ENCODE results near the gene ASPHD1.
A peak's percentile ranks its signal among the peaks of the same experiment; 100 is the strongest.
"Not testable (repeated sequence)": the region's sequence is repeated elsewhere in the genome, so short reads cannot be mapped to it uniquely, and the experiment has no call there.

The ASPHD1 gene

DNA sequence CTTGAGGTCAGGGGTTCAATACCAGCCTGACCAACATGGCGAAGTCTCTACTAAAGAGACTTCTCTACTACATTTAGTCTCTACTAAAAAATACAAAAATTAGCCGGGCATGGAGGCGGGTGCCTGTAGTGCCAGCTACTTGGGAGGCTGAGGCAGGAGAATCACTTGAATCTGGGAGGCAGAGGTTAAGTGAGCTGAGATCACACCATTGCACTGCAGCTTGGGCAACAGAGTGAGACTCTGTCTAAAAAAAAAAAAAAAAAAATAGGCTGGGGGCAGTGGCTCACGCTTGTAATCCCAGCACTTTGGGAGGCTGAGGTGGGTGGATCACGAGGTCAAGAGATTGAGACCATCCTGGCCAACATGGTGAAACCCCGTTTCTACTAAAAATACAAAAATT, 9.6 kb downstream of the ASPHD1 start:
- DNase-seq = not testable (repeated sequence)

DNA sequence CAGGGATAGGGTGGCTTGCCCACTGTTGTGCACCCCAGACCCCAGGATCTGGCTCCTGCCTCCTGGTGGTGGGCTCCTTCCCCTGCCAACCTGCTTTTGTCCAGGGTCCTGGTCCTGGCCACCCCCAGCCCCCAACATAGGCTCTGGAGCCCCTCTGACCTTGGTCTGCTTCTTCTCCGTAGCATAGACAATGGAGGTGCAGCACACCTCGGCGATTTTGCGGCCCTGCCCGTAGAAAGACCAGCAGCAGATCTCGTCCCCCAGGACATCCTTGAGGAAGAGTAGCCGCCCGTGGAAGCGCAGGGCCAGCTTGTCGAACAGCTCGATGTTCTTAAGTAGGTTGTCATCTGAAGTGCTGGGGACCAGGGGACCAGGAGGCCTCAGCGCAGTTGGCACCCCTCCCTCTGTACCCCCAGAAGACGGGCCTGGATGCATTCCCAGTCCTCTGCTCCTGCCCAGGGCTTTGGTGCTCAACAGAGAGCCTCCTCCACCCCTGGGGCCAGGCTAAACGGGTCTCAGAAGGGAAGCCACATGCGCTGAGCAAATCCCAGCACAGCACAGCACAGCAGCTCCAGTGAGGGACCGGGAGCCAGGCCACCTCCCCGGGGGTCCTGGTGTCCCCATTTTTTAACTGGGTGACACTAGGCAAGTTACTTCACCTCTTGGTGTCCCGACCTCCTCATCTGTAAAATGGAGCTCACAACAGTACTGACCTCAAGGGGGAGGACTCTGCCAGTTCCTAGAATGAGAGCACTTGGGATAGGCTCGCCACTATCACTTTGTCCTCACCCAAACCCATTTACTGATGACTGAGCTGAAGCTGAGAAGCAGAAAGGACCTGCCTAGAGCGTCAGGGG, 10.8 kb downstream of the ASPHD1 start:
- no peak for DNase-seq

DNA sequence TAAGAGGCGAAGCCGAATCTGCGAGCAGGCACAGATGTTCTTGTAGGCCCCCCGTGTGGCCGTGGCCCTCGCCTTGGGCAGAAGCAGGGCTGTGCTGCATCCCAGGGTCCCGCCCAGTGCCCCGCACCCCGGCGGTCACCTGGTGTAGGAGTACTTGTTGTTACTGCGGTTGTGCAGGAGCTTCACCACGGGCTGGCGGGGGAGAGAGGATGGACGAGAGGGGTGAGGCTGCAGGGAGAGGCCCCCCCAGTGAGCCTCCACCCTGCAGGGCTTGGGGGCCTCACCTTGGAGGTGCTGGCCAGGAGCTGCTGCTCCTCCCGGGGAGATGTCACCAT, 11.4 kb downstream of the ASPHD1 start:
- DNase-seq = no peak

DNA sequence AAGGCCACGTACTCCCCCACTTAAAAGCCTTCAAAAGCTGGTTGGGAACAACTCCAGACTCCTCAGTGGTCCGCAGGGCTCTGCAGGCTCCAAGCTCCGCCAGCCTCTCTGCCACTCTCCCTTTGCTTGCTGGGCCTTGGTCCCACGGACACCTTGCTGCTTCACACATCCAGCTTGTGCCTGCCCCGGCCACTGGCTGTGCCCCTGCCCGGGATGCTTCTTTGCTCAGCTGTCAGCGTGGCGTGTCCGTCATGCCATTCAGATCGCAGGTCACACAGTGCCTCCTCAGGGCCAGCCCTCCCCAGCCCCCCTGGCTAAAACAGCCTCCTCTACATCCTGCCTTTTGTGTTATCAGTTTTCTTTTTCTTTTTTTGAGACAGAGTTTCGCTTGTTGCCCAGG, 11.8 kb downstream of the ASPHD1 start:
- DNase-seq = no peak

DNA sequence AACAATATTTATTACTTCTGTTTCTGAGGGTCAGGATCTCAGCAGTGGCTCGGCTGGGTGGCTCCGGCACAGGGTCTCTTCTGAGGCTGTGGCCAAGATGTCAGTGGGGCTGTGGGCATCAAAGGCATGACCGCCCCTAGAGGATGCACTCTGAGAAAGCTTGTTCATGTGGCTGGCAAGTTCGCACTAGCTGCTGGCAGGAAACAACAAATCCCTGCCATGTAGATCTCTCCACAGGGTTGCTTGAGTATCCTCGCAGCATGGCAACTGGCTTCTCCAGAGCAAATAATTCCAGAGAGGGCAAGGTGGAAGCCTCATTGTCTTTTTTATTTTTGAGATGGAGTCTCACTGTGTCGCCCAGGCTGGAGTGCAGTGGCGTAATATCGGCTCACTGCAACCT, 13.2 kb downstream of the ASPHD1 start:
- DNase-seq = no peak

DNA sequence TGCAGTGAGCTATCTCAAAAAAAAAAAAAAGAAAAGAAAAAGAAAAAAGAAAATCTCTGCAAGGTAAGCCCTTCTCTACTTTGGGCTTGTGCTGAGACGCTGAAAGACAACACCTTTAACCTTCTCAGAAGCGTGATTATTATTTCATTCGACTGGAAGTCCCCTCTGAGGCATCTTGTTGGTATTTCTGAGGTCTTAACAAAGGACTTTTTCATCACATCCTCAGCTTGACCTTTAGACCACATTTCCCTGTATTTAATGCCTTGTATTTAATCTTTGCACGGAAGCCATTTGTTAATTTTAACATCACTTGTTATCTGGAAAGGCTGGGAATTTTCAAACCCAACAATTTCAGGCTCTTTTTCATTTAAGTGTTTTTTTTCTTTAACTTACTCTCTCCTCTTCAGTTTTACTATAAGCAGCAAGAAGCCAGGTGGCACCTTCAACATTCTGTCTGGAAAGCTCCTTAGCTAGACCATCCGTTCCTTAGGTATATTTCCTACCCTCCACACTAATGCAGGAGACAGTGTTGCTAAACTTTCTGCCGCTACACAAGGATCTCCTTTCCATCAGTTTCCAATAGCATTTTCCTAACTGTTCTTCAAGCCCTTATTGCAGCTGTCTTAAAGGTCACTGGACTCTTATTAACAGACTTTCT, 15.4 kb downstream of the ASPHD1 start:
- no peak for DNase-seq

DNA sequence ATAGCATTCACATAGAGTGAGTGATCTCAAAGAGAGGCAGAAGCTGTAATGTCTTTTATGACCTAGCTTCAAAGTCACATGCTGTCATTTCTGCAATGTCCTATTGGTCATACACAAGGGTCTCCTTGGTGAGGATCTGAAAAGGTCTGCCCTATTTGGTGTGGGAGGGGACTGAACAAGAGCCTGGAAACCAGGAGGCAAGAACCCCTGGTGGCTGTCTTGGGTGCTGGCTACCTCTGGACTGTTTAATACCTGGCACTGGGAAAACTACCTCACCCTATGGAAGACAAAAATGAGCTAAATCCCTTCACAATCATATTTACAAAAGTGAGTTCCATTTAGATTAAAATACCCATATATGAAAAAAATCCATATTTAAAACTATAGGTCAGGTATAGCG, 16.7 kb downstream of the ASPHD1 start:
- no peak for DNase-seq

DNA sequence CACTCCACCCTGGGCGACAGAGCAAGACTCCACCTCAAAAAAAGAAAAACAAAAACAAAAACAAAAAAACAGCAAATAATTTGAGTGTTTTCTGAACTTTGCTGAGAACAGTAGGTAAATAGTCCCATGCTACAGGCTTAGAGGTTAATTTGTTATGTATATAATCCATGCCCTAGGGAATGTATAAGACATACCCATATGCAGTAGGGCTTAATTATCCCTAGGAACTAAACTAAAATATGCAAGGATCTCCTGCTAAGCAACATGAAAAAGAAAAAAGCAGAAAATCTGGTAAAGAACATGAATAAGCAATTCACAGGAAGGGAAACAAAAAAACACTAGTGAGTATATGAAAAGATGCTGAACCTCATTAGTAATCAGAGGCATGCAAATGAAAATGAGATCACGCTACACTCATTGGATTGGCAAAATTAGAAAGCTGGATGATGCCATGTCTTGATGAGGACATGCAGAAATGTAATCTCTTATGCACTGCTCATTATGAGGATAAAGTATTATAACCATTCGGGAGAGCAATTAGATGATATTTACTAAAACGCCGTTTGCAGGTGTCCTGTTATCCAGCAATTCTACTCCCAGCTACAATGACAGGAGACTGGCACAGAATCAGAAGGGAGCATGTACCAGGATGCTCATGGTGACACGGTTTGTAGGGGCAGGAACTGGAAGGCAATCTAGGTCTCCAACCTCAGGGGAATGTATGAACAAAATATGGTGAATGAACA, 20.2 kb downstream of the ASPHD1 start:
- DNase-seq = no peak

DNA sequence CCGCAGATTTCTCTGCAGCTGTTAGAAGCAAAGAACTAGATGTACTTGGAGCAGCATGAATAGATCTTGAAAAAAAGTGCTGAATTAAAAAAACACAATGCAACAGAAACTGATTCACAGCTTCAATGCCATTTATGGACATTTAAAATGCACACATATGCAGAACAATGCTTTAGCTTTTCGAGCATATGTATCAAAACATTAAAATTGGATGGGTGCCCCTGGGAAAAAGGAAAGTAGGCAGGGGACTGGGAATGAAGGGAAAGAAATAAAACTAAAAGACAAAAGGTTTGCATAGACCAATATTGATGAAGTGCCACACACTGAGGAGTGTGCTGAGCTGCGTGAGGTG, 20.7 kb downstream of the ASPHD1 start:
- DNase-seq = no peak

DNA sequence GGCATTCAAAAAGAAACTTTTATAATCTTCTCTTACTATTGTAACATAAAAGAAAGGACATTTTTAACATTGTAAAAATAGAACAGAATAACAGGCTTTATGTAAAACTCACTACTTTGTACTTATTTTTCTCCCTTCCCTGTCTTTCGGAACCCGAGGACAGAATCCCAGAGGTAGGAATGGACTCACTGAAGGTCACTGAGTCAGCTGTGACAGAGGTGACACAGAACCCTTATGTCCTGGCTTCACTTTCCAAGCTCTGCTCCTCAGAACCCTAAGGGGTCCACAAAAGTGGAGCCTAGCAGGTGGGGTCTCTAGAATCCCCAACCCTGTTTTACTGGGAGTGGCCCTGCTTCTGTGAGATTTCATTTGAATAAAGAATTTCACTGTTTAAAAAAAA, 22.0 kb downstream of the ASPHD1 start:
- DNase-seq = no peak

DNA sequence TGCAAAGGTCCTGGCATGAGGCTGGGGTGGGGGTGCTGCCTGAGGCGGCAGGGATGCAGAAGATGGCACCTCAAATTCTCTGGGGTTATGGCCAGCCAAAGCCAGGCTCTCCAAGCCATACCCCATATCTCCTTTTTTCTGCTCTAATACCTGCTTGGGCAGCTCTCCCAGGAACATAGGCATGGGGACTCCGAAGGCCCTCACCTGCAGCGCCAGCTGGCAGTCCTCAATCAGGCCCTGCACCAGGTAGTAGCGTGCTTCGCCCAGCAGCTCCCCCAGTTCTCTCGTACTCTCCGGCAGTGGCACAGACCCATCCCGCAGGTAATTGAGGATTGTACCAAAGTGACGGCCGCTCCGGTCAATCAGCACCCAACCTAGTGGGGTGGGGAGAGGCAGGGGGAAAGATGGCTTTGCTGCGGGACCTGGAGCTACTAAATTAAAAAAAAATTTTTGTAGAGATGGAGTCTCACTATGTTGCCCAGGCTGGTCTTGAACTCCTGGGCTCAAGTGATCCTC, 22.8 kb downstream of the ASPHD1 start:
- DNase-seq = no peak

DNA sequence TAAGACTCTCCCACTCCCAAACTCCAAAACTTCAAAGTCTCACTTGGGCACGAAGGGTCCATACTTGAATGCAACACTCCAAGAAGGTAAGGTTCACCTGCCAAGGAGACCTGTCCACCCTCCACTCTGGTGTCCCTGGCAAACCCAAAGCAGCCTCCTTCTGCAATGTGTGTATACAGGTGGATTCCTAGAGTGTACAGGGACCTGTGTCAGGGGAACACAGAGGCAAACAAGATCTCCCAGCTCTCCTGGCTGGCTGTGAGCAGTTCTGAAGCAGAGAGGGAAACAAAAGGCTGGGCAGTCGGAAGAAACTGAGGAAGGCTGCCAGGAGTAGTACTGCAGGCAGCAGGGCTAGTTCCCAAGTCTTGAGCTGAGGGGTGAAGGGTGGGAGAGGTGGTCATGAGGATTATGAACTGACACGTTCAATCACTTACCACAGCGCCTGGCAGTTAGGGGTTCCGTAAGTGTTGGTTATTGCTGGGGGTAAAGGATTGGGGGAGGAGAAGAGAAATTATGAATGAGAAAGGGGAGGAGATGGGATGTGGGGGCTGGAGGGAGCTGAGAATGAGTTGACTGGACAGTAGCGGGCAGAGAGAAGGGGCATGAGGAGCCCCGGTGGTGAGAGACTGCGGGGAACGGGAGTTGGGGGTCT, 24.9 kb downstream of the ASPHD1 start:
- peak; percentile 13 for DNase-seq

DNA sequence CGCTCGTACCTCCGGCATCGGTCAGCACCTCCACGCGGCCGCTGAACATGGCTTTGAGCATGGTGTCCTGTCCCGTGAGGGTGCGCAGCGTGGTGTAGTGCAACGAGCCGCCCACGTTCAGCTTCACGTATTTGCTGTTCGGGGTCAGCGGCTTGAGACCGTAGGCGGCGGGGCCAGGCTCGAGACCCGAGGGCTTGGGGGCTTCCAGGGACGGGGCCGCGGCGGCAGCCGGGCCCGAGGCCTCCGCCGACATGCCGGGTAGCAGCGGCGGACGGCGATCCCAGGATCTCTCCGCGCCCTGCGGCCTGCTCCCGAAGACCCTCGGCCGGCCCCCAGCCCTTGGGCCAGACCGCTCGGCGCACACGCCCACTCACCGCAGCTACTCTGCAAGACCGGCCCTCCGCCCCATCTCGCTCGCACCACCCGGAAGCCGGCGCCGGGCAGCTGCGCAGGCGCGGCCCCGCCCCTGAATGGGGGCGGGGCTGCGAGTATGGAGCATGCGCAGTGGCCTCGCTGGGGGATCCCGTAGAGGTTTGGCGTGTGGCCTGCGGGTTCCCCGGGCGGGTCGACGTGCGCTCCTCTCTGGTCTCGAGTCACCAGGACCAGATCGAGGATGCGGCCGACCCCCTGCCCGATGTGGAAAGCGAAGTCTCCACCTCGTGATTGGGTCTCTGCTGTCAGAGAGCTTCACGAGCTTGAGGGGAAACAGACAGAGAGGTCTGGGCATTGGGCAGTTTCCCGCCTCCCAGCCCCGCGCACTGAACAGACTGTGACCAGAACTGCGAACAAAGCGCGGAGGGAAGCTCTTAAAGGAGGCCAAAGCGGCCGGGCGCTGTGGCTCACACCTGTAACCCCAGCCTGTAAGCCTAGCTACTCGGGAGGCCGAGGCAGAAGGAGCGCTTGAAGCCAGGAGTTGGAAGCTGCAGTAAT, 25.8 kb downstream of the ASPHD1 start, which contains the start of gene KCTD13:
TSS of gene KCTD13 (minus strand) at position 446 of the 930 bp plus-strand sequence. CDS start at position 253, 193 bp downstream.
- peak; percentile 79 for DNase-seq

DNA sequence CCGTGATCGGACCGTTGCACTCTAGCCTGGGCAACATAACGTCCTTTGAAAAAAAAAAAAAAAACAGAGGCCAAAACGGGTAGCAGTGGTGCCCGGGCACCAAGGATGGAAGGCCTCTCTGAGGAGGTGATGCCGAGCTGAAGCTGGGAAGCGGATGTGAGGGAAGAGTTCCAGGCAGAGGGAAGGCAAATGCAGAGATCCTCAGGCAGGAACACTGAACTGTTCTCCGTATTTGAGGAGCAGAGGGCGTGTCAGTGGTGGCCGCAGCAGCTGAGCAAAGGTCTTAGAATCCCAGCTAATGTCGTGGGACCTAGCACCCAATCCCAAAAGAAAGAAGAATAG, 26.4 kb downstream of the ASPHD1 start:
- DNase-seq = no peak

DNA sequence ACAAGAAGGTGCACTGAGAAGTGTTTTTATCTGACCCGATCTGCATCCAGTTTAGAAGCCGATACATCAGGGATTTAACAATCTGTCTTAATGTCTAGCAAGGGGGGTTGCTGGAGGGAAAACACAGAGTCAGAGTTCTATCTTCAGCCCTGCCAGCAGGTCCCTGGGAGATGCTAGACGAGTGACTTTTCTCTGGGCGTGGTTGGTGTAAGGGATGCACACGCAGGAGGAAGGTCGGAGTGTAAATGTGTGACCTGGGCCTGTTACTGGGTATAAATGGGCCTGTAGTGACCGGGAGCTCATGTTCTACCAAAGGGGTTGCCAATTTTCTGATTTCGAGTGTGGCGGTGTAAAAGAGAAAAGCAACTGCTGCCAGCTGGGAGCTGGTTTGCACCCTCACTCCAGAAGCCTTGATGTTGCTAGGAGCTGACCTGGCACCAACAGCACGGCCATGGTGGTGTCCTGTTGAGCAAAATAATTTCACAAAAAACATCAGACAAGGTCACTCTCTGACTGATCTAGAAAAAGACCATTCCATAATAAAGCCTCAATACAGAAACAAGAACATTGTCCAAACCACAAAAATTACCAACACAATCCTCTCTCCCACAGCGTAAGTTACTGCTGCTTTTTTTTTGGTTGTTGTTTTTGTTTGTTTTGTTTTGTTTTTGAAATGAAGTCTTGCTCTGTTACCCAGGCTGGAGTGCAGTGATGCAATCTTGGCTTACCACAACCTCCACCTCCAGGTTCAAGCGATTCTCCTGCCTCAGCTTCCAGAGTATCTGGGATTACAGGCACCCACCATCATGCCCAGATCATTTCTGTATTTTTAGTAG, 27.0 kb downstream of the ASPHD1 start:
- DNase-seq = no peak

DNA sequence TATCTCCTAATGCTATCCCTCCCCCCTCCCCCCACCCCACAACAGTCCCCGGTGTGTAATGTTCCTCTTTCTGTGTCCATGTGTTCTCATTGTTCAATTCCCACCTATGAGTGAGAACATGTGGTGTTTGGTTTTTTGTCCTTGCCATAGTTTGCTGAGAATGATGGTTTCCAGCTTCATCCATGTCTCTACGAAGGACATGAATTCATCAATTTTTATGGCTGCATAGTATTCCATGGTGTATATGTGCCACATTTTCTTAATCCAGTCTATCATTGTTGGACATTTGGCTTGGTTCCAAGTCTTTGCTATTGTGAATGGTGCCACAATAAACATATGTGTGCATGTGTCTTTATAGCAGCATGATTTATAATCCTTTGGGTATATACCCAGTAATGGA, 31.5 kb downstream of the ASPHD1 start:
- DNase-seq = not testable (repeated sequence)

DNA sequence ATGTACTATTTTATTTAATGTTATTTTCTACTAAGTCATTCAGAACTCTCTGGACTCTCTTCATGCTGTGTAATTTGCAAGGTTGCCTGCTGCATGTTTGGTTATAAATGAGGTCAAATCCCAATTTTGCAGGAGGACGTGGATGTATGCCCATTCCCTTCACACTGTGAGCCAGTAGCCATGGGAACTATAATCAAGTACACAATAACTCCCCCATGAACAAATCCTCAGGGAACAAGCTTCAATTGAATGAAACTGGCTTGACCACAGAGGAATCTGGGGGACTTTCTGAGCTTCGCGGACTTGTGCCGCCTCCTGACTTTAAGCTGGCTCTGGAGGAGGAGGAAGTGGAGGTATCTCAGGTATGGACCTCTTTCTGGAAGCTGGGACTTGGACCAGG, 40.4 kb downstream of the ASPHD1 start:
- no peak for DNase-seq

DNA sequence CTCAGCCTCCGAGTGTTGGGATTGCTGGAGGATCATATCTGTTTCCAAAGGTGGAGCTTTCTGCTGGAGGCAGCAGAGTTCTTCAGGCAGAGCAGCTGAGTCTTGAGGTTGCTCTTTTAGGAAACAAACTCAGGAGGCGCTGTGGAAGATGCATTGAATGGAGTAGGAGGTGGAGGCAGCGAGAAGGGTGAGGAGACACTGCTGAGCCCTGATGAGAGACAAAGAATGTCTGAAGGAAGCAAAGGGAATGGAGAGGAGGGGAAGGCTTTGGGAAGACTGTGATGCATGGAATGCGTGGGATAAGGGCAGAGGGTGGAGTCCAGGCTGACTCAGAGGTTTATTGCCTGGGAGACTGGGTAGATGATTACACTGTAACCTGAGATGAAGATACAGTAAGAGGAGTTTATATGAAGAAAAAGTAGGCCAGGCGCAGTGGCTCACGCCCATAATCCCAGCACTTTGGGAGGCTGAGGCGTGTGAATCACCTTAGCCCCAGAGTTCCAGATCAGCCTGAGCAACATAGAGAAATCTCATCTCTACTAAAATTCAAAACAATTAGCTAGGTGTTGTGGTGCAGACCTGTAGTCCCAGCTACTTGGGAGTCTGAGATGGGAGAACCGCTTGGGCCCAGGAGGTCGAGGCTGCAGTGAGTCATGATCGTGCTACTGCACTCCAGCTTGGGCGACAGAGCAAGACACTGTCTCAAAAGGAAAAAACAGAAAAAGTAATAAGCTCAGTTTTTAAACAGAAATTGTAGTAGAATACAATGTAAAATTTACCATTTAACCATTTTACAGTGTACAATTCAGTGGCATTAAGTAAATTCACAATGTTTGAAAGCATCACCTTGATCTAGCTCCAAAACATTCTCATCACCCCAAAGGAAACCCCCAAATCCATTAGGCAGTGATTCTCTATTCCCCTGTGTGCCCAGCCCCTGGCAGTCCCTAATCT, 43.8 kb downstream of the ASPHD1 start:
- DNase-seq = no peak

DNA sequence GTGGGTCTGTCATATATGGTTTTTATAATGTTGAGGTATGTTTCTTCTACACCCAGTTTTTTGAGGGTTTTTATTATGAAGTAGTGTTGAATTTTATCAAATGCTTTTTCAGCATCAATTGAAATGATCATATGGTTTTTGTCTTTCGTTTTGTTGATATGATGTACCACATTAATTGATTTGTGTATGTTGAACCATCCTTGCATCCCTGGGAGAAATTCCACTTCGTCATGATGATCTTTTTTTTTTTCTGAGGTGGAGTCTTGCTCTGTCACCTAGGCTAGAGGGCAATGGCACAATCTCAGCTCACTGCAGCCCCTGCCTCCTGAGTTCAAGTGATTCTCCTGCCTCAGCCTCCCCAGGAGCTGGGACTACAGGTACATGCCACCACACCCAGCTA, 47.6 kb downstream of the ASPHD1 start:
- DNase-seq = no peak

Data from MV-4-11 (cell line).